Fibroblast of skin of back (primary cell): ENCODE measurements around the gene MYOCD.

ENCODE experiments used
- DNase-seq: peaks from one replicate; pipeline ENCODE4 v3.0.0-alpha.2; 2013

The MYOCD gene

DNA sequence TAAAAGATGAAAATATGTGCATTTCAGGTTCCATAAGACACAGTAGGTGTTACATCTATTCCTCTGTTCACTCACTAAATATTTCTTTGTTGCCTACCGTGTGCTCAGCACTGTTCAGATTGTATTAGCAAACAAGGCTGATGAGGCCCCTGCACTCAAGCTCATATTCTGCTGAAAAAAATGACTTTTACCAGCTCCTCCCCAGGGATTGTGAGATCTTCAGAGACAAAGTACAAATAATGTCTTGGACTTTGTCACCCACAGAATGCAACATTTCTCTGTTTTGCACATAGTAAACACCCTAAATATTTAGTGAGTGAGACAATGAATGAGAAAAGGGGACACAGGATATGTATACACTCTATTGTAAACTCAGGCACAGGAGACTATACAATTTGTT lies 21.9 kb upstream of the MYOCD start:
- DNase-seq, result no peak

DNA sequence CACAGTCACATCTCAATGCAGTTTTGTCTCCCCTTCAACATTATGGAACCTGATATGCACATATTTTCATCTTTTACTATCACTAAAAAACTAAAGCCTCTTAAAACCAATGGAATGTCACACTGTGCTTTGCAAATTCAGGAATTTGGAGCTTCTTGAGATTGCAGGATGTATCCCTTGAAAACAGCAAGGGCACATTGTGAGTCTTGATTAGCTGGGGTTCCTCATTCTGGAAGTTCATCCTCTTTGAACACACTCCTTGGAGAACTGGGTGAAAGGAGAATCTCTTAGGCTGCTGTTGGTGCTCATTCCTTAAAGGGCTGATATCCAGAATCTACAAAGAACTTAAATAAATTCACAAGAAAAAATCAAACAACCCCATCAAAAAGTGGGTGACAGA lies 21.1 kb upstream of the MYOCD start:
- DNase-seq, result peak; percentile 24

DNA sequence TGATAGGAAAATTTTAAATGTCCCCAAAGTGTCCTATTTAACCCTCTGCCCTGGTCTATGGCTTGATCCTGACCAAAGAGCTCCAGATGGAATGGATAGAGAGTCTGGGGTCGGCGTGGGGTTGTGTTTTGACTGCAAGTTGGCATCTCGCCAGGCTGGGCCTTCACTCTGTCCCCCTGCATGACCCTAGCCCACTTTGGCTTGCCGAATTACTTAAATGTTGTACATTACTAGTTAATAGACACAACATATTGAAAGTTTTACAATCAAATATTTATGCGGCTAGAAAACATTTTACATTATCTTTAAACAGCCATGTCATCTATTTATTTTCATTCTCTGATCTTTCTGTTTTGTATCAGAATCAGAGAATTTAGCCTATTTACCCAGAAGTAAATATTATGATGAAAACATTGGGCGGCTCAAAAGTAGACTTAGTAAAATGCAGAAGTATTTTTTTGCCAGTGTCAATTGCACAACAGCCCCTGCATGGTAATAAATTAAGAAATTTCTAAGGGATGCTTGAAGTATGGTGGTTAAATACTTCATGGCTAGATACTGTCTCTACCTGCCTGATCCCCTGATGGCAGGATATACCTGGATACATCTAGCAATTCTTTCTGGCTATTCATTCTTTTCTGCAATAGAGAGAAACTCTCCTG lies 18.8 kb upstream of the MYOCD start:
- no peak for DNase-seq

DNA sequence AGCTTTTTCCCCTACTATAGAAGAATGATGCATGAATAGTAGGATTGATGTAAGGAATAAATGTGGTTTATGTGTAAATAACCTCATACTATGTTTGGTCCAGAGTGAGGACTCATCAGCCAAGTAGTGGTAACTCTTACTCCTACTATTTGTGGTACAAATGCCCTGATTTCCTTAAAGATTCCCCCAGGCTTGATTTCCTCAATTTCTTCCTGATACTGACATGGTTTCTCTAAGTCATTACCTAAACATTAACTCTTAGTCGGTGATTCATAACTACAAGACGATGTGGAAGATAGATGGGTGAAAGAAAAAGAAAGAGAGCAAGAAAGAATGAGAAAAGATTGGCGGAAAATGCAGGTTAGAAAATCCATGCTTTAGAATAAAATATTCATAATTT lies 17.2 kb upstream of the MYOCD start:
- DNase-seq, result no peak

DNA sequence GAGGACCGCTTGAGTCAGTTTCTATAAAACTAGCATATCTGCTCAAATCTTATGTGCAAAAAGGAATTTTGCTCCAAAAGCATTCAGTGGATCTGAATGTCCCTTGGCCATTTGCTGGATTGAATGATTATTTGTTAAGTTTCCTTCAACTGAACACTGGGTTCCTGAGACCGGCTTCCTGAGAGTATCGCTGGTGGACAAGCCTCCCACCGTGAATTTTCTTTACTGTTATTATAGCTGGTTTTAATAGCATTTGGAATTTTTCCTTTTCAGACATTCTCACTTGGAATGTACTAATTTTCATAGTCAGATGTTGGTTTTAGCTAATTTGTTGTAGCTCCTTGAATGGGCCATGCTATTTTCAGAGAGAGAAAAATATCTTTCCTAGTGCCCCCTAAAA lies 9.8 kb upstream of the MYOCD start:
- peak; percentile 64 for DNase-seq

DNA sequence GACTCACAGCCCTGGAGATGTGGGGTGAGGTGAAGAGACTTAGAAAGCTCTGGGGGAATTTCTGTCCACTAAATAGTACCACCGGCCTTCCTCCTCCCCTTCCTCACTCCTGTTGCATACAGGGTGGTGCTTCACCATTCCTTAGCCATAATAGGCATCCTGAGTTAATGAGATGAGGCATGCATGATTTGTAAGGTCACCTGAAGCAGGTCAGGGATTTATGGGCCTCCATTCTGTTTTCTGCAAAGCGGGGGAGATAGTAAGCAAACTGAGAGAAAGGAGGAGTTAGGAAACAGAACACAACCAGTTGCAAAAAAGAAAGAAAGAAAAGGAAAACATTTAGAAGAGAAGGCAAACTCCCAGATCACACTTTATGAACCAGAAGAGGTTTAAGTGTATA lies 9.3 kb upstream of the MYOCD start:
- DNase-seq, result no peak

DNA sequence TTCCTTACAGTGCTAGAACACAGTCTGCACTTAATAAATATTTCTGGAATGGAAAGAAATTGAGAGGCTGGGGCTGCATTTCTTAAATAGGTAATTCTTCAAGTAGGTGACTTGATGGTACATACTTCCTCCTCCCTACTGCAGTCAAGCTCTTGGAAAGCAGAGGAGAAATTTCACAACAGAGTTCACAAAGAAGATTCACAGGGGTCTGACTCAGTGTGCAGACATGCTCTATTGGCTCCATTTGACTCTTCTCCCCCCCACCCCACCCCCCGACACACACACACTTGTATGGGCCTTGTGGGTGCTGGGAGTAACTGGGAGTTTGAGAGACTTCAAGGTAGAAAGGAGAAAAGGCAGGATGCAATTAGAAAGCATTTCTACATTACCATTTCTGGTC lies 6.2 kb upstream of the MYOCD start:
- DNase-seq, result peak; percentile 83

DNA sequence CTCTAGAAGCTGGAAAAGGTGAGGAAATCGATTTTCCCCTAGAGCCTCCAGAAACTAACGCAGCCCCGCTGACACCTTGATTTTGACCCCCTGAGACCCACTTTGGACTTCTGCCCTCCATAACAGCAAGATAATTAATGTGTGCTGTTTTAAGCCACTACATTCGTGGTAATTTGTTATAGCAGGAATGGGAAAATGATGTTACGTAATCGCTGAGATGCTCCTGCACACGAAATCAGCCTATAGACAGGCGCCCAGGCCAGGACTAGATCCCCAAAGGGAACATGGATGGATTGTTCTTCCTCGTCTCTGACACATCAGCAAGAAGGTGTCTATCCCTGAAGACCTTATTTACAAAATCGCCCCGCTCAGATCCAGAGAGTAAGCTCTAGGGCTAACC lies 1.4 kb upstream of the MYOCD start:
- no peak for DNase-seq

DNA sequence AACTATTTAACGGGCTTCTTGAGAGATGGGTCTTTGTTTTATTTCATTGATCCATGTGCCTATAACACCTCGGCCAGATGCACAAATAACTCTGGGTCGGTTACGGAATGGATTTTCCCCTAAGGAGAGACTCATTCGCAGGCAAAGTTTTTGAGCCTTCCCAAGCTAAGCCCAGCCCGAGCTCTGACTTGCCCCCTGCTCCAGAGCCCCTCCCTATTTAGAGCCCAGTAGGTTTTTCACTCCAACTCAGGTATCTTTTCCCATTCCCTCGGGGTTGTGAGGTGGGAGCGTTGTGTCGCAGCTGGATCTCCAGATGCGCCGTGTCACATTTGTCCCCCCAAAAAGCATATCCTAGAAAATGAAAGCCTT lies 812 bp upstream of the MYOCD start:
- DNase-seq, result no peak

DNA sequence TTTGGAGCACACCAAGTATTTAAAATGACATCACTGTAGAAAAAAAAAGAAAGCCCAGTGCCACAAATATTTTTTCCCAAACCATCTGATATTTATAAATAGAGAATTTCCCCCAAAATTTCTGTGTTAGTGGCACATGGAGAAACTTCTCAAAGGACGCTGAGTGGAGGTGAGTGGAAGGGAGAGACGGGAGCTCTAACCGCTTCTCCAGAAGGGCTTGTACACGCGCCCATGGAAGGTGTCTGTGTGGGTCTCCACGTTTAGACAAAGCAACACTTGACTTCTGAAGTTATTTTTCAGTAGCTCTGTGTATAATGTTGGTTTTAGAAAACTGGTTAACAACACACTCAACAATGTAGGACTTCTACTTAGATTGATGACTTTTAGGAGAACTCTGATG lies 1.0 kb downstream of the MYOCD start:
- DNase-seq, result peak; percentile 29

DNA sequence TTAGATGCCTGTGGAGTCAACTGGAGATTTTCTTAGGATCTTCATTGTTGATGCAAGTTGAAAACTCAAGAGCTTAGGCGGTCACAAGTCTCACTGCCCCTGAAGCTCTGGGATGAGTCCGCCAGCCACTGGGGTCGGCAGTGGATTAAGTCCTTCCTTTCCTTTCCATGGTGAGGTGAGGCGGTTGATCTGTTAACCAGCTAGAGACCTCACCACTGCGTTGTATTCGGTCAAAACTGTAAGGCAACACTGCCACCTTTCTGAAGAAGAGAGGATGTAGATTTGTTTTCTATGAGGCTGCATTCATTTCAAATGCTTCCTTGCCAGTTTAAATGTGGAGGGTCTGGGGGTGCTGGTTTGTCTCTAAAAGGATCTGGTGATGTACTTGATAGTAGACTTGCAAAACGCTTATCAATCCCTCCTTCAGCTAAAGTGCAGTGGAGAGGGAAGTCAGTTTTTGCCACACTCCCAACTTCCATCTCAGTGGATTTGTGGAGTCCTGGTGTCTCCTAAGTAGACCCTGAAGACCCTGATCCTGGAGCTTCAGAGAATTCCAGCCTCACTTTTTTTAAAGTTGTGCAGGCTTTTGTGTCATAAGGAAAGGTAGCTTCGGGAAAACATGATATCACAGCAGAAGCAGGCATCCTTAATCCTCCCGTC lies 1.7 kb downstream of the MYOCD start:
- DNase-seq, result peak; percentile 92

DNA sequence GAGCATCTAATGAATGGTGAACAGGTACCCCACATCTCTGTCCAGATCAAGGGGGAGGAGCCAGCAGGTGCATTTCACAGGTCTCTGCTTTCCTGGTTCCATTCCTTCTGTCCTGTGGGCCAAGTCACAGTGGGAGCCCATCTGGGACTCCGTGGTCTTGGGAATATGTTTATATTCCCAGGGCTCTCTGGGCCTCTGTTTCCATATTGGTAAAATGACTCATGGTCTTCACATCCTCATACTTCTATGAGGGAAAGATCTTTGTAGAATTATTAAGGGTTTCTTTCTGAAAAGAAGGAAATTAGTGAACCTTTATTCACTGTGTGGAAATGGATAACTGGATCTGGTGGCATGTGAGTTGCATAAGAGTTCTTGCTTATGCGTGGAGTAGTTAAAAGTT lies 6.2 kb downstream of the MYOCD start:
- DNase-seq, result peak; percentile 55

DNA sequence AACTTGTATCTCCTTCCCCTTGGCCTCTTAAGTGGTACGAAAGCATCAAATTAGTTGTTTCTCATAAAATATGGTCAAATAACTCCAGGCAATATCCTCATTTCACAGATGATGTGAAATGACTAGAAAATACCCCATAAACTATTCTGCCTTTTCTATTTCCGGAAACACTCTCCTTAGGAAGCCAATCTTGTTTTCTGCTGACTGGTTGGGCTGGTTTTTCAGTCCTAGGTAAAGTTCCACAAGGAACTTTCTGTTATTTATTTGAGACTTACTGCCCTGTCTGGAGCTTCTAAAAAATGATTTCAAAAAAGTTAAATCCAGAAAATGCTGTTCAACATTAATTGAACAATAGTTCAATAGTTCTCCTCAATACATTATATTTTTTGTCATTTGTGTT lies 7.3 kb downstream of the MYOCD start:
- DNase-seq, result no peak

DNA sequence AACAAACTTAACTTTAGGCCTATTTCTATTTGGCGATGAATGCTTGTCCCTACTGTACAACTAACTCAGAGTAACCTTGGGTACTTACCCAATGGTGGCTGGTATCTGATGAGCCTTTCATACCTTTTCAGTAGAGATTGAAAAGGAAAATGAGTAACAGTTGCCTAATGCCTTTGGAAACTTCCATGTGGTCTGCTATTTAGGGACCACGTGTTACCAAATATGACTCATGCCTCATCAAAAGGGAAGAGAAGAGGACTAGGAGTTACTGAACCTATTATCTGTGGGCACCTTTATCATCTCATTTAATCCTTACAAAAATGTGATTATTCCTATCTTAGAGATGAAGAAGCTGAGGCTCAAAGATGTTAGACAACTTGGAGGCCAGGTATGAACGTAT lies 8.1 kb downstream of the MYOCD start:
- peak; percentile 67 for DNase-seq

DNA sequence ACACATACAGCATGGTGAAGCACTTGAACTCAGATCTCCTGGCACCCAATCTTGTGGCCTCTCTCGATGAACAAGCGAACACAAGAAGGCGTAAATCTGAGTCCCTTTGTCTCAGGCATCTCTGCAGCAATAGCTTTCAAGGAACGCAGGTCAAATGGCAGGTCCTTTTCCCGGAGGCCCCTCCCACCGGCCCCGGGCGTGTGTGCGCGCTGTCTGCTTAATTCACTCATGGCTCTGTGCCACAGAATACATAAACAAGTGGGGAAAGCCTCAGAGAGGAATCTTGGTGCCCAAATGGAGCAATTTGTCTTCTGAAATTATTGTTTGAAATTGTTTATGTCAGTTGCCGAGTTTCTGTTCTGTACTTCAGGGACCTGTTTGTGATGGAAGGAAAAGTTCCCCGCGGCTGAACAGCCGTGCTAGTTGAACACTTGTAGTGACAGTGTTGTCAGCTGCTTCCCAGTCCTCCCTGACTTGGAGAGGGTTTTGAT lies 14.8 kb downstream of the MYOCD start:
- no peak for DNase-seq

DNA sequence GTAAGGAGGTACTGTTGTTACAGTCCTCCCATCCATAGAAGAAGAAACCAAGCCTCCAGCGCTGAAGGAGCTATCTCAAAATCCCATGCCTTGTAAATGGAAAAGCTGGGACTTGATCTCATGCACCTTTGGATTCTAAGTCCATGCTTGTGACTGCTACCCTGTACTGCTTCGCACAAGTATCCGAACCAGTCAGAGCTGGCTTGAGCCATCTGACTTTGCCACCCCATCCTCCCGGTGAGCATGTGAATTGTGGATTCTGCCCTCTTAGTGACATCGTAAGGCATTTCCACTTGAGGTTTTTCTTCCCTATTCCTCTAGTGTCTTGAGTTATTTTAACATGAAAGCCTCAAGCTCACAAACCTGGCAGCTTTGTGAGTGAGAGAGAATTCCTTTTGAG lies 15.3 kb downstream of the MYOCD start:
- no peak for DNase-seq

DNA sequence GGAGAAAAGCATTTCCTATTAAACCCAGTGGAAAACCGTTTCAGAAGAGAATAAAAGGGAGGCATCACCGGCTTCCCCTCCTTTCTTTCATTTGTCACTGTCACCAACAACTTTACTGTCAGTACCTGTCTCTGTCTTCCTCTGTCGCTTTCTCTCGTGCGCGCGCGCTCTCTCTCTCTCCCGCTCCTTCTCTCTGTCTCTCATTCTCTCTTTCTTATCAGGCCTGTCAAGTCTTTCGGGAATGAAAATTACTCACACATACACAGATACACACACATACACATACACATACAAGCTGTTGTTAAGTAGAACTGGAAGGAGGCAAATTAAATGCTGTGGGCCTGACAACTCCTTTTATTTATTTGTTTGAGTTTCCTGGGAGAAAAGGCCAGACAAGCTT lies 17.6 kb downstream of the MYOCD start:
- no peak for DNase-seq

DNA sequence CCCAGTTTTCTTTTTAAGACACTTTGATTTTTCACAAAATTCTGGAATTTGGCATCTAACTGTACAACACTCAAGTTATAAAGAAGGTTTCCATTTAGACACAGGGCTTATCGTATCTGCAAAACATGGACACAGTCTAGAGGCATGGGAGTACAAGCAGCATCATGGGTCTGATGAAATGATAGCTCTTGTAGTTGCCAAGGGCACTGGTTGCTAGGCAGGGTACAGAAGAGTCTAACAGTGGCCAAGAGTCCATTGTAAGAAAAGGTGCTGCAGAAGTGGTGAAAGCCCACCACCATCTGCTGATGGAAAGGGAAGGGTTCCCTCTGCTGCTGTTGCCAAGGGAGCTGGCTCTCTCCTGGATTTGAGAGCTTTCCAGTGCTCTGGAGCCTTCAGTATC lies 20.8 kb downstream of the MYOCD start:
- no peak for DNase-seq

DNA sequence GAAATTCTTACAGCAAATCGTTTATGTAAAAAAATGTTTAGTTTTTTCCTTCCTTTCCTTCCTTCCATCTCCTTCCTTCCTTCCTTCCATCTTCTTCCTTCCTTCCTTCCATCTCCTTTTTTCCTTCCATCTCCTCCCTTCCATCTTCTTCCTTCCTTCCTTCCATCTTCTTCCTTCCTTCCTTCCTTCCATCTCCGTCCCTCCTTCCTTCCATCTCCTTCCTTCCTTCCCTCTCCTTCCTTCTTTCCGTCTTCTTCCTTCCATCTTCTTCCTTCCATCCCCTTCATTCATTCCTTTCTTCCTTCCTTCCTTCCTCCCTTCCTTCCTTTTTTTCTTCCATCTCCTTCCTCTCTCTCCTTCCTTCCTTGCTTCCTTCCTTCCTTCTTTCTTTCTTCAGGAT lies 22.7 kb downstream of the MYOCD start:
- DNase-seq, result no peak

DNA sequence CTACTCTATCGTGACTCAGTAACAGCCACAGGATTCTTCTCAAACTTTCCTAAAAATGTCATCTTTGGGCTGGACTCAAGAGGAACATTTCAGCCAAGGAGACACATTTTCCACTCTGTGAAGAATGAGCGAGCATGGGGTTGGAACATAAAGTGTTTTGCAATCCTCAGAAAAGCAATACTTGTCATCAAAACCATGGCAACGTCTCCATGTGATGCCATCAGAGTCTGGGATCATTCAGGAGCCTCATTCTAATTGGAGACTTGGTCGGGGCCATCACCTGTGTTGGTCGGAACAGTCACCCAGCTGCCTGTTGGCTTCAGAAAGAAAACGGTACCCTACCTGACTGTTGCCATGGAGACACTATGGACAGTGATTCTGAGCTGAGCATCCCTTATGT lies 25.5 kb downstream of the MYOCD start:
- peak; percentile 74 for DNase-seq

DNA sequence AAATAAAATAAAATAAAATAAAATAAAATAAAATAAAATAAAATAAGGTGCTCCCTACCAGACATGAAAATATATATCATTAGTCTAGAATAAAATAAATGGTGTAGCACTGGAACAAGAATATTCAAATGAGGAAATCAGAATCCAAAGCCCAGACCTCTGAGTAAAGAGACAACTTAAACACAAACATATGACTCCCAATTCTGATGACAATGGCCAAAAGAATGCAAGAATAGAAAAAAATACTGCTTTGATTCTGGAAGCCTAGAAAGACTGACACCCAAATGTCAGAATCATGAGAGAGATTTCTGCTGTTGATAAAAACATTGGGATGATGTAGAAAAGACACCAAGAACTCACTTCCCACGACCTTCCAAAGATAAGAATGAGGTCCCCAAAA lies 27.9 kb downstream of the MYOCD start:
- peak; percentile 80 for DNase-seq

DNA sequence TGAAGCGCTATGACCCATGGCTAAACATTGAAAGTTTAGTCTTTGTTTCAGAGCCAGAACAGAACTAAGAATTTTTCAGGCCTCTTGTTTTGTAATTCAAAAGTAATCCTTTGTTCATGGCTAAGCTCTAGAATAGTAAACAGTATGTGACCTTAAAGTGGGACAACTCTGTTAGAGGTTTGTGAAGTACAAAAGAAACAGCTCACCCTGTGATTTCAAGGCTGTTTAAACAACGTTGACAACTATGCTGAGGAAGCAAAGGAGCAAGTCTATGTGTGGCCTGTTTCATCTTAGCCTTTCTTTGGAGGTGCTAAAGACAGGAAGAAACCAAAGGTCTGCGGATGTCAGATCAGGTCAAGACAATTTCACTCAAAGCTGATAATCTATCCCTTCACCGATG lies 40.4 kb downstream of the MYOCD start:
- no peak for DNase-seq

DNA sequence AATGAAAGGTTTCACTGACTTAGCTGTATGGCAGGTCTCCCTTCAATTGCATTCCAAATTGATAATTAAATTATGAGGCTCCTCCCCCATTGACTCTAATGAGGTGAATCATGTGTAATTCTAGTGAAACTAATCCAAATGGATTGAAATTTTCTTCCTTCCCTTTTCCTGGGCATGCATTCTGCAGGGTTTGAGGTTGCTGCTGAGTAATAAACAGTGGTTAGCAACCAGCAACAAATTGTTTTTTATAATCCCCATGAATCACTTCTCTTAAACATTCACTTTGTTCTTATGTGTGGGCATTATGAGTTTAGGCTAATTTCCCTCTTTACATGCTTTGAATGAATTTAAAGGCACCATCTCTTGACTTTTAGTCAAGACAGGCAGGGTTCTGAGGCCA lies 43.4 kb downstream of the MYOCD start:
- peak; percentile 20 for DNase-seq

DNA sequence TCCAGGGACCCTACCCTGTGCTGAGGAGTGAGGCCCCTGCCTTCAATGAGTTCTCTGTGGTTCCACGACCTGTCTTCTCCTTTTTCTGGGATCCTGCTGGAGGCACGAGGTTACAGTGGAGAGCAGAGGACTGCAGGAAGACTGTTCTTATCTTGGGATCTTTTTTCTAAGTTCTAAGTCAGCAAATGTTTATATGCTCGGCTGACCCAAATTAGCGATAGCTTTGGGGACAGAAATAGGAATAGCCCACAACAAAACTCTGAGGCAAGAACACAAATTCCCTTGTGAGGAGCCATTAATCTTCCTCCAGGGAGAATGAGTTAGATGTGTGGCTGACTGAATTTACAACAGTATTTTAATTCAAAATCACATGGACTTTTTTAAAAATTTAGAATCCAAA lies 46.7 kb downstream of the MYOCD start:
- no peak for DNase-seq

DNA sequence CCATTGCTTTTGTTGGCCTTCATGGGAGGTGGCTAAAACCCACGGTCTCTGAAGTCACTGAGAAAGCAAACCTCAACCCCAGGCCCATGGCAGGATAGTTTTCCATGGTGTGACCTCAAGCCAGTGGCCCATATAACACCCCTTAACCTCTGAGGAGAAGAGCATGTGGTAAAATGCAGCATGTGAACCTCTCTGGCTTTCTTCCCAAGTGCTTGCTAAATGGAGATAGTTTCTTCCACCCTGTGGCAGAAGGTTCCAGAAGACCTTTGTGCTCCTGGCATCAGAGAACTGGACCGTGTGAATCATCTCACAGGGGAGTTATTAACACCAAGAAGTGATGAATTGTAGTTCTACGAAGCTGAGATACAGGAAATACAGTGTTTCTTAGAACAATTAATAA lies 47.3 kb downstream of the MYOCD start:
- DNase-seq, result peak; percentile 10
